Measurements from ENCODE around the gene HAO1.
"Not testable (repeated sequence)": the region's sequence is repeated elsewhere in the genome, so short reads cannot be mapped to it uniquely, and the experiment has no call there.

Gene HAO1

GRCh38 chr20:7940341-7940740 lies at the start of gene HAO1:
TSS of gene HAO1 (minus strand) at chr20:7940458. CDS start at chr20:7940422, 36 bp downstream.
- no peak for FAIRE-seq

- no peak for FAIRE-seq
Measured at GRCh38 chr20:7989379-7989778, 49.1 kb upstream of the HAO1 start.

DNA sequence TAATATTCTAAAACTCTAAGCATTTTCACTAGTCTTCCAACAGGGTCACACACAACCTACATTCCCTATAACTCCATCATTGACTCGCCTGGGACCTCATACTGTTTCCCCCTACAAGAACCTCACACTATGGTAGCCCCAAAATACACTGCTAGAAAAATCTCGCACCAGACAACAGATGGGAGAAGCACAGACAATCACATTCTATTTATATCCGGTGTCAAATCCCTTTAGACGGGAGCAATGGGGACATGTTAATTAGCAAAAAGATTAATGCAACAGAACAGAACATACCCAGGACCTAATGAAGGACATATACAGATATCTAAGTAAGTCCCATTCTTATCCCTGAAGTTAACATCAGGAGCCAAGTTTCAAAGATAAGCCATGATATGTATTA lies 45.7 kb upstream of the HAO1 start:
- FAIRE-seq: no peak

DNA sequence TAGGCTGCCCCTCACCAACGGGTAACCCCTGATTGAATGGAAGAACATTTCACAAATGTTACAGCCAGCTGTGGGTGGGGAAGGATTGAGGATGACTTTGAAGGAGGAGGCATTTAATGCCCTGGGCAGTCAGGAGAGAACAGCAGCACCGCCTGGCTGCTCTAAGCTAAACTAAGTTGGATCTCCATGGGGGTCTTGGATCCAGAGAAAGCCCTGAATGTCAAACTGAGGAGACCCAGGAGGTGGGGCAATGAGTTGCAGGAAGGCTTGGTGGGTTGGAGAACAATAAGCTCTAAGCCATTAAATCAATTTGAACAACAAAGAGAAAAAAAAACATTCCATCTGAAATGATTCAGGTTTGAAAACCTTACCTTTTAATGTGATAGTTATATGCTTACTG lies 43.9 kb upstream of the HAO1 start:
- no peak for FAIRE-seq

GRCh38 chr20:7981374-7981773 lies 41.1 kb upstream of the HAO1 start:
- no peak for FAIRE-seq

DNA sequence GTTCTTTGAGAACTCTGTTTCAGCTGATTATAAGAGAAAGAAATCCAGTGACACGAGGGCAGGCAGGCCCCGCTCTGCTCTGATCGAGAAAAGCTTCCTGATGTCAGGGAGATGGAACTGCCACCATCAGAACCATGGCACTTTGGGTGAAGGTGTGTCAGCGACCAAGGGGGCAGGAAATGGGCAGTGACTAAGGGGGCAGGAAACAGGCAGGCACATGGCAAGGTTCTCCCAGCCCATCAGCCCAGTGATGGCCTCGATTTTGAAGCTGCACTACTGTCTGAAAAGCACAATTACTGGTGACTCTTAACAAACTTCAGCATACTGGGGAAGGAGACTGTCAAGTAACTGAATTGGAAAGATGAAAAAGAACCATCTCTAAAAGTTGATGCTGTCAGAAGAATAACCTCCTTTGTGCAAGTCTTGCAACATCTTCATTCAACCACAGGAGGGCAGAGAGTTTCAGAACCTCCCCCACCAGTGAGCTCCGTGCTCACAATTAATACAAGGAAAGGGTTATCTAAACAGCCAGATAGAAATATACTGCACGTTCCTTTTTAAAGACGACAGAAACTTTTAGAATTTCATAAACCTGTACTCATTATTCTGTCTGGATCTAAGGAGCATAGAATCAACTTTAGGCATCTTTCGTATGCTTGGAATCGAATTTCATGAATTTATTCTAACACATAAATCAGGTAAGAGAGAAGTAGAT lies 40.2 kb upstream of the HAO1 start:
- FAIRE-seq: peak; percentile 26

GRCh38 chr20:7977709-7978108 lies 37.5 kb upstream of the HAO1 start:
- no peak for FAIRE-seq

DNA sequence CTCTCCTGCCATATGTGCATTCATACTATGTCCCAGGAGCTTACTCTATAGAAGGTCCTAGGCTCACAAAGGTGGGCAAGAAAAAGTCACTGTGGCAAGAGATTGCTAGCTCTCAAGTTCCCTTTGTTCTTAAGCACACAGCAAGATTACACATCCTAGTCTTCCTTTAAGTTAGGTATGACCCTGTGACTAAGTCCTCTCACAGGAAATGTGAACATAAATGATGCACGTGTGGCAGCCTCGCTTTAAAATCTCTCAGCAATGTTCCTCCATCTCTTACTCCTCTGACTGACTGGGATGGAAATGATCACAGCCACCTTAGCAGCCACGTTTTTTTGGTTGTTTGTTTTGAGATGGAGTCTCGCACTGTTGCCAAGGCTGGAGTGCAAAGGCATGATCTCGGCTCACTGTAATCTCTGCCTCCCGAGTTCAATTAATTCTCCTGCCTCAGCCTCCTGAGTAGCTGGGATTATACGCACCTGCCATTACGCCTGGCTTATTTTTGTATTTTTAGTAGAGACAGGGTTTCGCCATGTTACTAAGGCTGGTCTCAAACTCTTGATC lies 35.7 kb upstream of the HAO1 start:
- FAIRE-seq: no peak

DNA sequence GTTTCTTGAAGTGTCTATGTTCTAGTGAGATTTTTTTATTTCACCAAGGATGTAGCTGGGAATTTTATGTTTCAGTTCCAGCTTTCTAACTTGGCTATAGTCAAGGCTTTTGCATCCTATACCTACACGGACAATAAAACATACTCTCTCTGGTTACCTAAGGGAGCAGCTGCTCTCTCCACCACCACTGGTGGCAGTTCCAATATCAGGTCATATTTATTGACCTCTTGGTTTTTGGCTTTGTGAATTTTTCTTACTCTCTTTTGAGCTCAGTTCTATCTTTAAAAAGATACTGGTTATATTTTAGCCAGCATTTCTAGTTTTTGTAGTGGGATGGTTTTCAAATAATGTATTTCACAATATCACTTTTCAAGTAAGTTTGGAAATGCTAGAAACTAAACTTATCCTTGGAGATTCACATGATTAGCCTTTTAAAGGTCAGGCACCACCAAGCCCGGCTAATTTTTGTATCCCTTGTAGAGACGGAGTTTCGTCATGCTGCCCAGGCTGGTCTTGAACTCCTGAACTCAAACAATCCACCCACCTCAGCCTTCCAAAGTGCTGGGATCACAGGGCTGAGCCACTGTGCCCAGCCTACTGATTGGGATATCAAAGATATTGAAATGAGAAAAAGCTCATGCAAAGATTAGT lies 34.7 kb upstream of the HAO1 start:
- no peak for FAIRE-seq

GRCh38 chr20:7971536-7972280 lies 31.4 kb upstream of the HAO1 start:
- FAIRE-seq: no peak

DNA sequence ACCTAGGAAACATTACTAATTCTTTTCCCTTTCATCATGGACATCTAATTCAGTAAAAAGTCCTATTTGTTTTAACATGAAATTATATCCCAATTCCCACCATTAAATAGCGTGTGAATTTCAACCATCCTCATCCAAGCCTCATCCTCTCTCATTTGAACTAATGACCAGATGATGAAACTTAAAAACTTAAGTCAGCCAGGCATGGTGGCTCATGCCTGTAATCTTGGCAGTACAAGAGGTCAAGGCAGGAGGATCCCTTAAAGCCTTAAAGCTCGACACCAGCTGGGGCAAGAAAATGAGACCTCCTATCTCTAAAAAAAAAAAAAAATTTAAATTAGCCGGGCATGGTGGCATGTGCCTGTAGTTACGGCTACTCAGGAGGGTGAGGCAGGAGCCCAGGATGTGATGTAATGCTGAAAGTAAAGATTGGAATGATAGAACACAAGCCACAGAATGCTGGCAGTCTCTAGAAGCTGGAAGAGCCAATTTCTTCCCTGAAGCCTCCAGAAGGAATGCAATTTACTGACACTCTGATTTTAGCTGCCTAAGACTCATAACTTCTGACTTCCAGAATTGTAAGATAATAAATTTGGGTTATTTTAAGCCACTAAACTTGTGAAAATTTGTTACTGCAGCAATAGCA lies 27.1 kb upstream of the HAO1 start:
- FAIRE-seq: no peak

DNA sequence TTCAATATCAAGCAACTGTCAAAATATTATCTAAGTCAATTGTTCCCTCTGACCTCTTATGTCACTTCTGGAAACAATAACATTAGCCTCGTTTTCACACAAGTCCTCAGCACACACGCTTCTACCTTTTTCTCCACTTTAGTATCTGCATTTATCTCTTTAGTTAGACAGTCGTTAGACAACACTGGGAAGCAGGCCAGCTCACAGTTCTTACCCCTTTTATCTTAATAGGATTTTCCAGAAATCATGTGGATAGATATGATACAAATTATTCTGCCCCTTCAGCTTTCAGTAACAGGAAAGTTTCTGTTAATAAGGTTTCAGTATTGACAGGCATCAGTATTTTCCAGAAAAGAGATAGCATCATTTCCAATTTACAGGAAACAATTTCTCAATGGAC lies 25.9 kb upstream of the HAO1 start:
- FAIRE-seq: no peak

DNA sequence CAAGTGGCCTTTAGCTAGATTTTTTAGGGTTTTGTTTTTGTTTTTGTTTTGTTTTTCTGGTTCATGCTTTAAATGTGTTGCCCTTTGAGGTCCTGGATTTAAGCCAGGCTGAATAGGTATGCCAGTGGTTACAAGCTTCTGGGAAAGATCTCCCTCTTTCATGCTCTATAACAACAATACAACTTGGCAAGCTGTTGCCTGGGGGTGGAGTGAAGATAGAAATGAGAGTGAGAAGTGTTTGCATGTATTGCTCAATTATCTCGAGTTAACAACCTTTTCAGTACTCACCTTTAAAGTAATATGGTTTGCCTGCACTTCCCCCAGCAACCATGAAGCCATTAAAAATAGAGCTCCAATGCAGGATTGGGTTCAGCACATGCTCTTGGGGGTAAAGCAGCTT lies 19.2 kb upstream of the HAO1 start:
- FAIRE-seq: no peak

DNA sequence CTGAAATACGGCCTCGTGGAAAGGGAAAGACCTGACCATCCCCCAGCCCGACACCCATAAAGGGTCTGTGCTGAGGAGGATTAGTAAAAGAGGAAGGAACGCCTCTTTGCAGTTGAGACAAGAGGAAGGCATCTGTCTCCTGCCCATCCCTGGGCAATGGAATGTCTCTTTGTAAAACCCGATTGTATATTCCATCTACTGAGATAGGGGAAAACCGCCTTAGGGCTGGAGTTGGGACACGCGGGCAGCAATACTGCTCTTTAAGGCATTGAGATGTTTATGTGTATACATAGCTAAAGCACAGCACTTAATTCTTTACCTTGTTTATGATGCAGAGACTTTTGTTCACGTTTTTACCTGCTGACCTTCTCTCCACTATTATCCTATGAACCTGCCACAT lies 16.3 kb upstream of the HAO1 start:
- FAIRE-seq: not testable (repeated sequence)

DNA sequence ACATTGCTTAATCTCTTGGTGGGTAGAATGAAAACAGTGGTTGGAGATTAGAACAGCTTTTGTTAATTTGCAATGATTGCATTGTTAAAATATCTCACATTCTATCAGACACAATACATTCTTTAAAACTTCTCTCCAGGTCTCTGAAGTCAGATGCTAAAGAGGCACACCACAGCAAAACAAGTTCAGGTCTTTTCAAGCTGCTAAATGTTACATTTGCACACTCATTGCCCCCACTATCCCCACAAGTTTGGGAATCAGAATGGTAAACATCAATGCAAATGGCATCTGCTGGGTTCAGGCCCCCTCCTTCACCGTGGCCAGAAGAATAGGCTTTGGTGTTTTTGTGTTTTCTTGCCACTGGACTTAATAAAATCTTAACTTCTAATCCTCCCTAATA lies 10.1 kb upstream of the HAO1 start:
- FAIRE-seq: no peak

- FAIRE-seq: no peak
Measured at GRCh38 chr20:7943891-7944290, 3.6 kb upstream of the HAO1 start.

GRCh38 chr20:7939663-7940062 lies 595 bp downstream of the HAO1 start:
- FAIRE-seq: no peak

DNA sequence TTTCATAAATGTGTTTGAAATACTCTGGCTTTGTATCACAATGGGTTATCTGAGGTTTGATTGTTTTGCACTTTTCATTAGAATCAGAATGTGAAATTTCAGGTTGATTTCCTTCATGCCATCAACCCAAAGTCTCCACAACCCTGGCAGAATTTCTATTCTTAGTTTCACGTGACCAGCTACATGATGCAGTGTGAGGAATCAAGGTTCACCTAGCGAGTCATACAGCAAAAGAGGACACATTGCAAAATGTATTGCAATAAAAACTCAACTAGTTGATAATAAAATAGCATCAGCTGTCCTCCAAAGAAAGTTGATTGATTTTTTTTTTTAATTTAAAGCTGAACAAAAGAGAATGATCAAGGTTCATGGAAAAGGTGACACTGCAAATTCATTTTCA lies 2.2 kb downstream of the HAO1 start:
- FAIRE-seq: no peak

DNA sequence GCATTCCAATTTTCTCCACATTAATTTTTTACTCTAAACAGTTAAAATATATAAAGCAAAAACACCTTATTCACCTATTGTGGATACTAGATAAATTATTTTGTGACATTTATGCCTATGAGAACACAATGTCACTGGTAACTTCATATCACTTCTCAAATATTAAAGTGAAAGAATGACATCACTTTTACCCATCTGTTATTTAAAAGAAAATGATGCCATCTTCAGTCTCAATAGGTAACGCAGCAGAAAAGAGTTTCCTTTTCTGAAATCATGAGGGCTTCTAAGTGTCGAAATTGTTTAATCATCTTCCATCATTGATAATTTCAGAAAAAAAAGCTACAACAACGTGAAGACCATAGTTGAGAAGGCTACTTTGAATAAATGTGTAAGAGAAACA lies 2.9 kb downstream of the HAO1 start:
- no peak for FAIRE-seq

GRCh38 chr20:7935027-7935551 lies 5.2 kb downstream of the HAO1 start:
- no peak for FAIRE-seq

DNA sequence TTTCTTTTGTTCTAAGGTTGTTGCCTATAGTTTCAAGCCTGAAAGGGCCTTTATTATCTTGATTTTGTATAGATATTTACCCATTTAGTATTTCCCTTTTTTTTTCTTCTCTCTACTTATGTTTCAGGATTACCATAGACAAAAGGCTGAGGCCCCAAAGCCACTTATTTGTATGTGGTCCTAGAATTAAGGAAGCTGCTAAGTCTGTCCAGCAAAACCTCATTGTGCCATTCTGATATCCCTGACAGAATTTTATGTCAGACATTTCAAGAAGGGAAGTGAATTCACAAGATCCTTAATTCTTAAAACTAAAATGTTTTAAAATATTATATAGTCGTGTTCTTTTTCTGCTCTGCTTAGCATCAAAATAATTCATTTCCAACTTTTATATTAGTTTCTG lies 6.9 kb downstream of the HAO1 start:
- no peak for FAIRE-seq

- no peak for FAIRE-seq
Measured at GRCh38 chr20:7930343-7930742, 9.9 kb downstream of the HAO1 start.

DNA sequence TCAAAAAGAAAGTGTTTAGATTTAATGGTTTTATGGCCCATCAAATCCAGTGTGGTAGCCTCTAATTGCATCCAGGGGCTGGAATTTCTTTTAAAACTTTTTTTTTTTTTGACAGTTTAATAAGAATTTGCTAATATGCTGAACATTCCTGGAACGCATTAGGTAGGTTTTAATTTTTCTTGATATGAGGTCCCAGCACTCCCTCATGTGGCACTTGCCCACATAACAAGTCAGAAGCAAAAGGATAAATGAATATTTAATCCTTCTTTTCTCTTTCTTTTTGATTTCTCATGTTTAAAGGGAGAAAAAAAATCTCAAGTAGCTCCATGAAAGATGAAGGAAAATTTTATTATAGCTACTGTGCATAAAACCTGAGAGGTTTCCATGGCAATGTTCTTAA lies 13.5 kb downstream of the HAO1 start:
- no peak for FAIRE-seq

All from TTC549 (cell line).